HL-60/S4 treated with phorbol 12-myristate 13-acetate at 8.2 ng/mL for 4 days and 3 days (cell line): ENCODE measurements around the gene TNS3.

Experiments used
- in situ Hi-C: fragments of 300-500 bp; cut with MboI; formaldehyde crosslinking; loops from 2 replicates; pipeline ENCODE4 v1.15.0; 2022; ENCODE audit warnings: low sequenced_read_pairs

TNS3 gene

GRCh38 chr7:47526466-47526865 lies 55.4 kb downstream of the TNS3 start:
- in situ Hi-C loops, result no loop called here

GRCh38 chr7:47525066-47525623 lies 56.8 kb downstream of the TNS3 start:
- in situ Hi-C loops, result no loop called here

- in situ Hi-C loops, result no loop called here
Observed at GRCh38 chr7:47523401-47523800, 58.5 kb downstream of the TNS3 start.

GRCh38 chr7:47521816-47522561 lies 59.9 kb downstream of the TNS3 start:
- in situ Hi-C loops, result no loop called here

- in situ Hi-C loops, result no loop called here
Observed at GRCh38 chr7:47521011-47521795, 60.7 kb downstream of the TNS3 start.

GRCh38 chr7:47520406-47520805 lies 61.5 kb downstream of the TNS3 start:
- in situ Hi-C loops, result no loop called here

- in situ Hi-C loops, result no loop called here
Observed at GRCh38 chr7:47518827-47519226, 63.1 kb downstream of the TNS3 start.

- in situ Hi-C loops, result no loop called here
Observed at GRCh38 chr7:47517821-47518480, 64.0 kb downstream of the TNS3 start.

GRCh38 chr7:47516985-47517600 lies 64.8 kb downstream of the TNS3 start:
- in situ Hi-C loops, result no loop called here

- in situ Hi-C loops, result no loop called here
Observed at GRCh38 chr7:47516386-47516785, 65.5 kb downstream of the TNS3 start.

- in situ Hi-C loops, result no loop called here
Observed at GRCh38 chr7:47515305-47515834, 66.5 kb downstream of the TNS3 start.

- in situ Hi-C loops, result no loop called here
Observed at GRCh38 chr7:47514818-47515217, 67.1 kb downstream of the TNS3 start.

- in situ Hi-C loops, result no loop called here
Observed at GRCh38 chr7:47514367-47514766, 67.5 kb downstream of the TNS3 start.

GRCh38 chr7:47513741-47514241 lies 68.1 kb downstream of the TNS3 start:
- in situ Hi-C loops, result no loop called here

GRCh38 chr7:47512481-47513176 lies 69.3 kb downstream of the TNS3 start:
- in situ Hi-C loops, result no loop called here

GRCh38 chr7:47511699-47512370 lies 70.1 kb downstream of the TNS3 start:
- in situ Hi-C loops, result no loop called here

GRCh38 chr7:47510786-47511185 lies 71.1 kb downstream of the TNS3 start:
- in situ Hi-C loops, result no loop called here

GRCh38 chr7:47510192-47510591 lies 71.7 kb downstream of the TNS3 start:
- in situ Hi-C loops, result no loop called here

- in situ Hi-C loops, result no loop called here
Observed at GRCh38 chr7:47509571-47509970, 72.3 kb downstream of the TNS3 start.
